Measurements from ENCODE around the gene TMTC2.

DNA sequence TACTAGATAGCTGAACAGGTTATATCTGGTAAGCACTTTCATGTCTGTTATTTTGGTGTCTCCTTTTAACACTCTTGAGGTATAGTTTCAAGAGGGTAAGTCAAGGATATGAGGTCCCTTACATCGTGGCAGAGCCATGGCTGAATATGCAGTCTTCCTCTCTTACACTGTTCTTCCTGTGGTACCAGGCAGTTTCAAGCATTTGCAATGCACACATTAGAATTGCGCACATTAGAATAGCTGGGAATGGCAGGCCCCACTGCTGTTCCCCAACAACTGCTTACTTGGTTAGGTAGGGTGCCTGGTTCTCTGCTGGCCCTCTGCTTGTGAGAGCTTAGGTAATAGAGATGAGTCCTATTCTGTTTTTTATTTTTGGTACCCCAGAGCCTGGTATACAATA is 41.2 kb downstream of the TMTC2 start:
- TF ChIP-seq GATA2 (IDR thresholded peaks at IDR 0.05; ENCODE audit: low read depth, low read length) (no peak), GATA3 (IDR thresholded peaks at IDR 0.05; ENCODE audit: low read depth, low read length) (no peak)
